K562 (cell line): ENCODE measurements around the gene CORO2A. TPM values are rescaled to one million over a fixed set of nuclear protein-coding genes. Genes with fewer than 3 reads are reported as not detected.

Experiments
- ARNT ChIP-seq, 2 experiments: fragments of 450-650 bp; IDR thresholded peaks; 2 replicates each; pipeline ENCODE4 v1.6.1; 2016; ENCODE audit warnings: mild to moderate bottlenecking in 1 of 2
- BCOR ChIP-seq: fragments of 450-650 bp; IDR thresholded peaks from 2 replicates; pipeline ENCODE4 v1.6.1; 2016
- CBX2 ChIP-seq: fragments of 200-600 bp; sonication (generic); IDR thresholded peaks from one replicate; pipeline ENCODE4 v1.6.1; 2012; ENCODE audit warnings: mild to moderate bottlenecking, low read length, inconsistent platforms; ENCODE audit not compliant: insufficient read depth, poor library complexity, severe bottlenecking
- ETS2 ChIP-seq: IDR thresholded peaks from 2 replicates; pipeline ENCODE4 v1.6.1; 2016; ENCODE audit warnings: borderline replicate concordance, missing genetic modification characterization, mild to moderate bottlenecking, moderate library complexity, missing compliant biosample characterization; ENCODE audit not compliant: poor library complexity, severe bottlenecking
- FOXK1 ChIP-seq: sonication (generic); formaldehyde crosslinking; IDR thresholded peaks from 2 replicates; pipeline ENCODE4 v1.8.0; 2022; ENCODE audit warnings: missing genetic modification reagents, mild to moderate bottlenecking, borderline replicate concordance
- GTF2A2 ChIP-seq: IDR thresholded peaks from 2 replicates; pipeline ENCODE4 v1.6.1; 2016; ENCODE audit warnings: mild to moderate bottlenecking, missing genetic modification characterization, missing compliant biosample characterization
- IRF2 ChIP-seq: sonication (generic); formaldehyde crosslinking; IDR thresholded peaks from 2 replicates; pipeline ENCODE4 v1.8.1; 2022; ENCODE audit warnings: mild to moderate bottlenecking, missing genetic modification reagents
- KDM1A ChIP-seq, 2 experiments: fragments of 450-650 bp; IDR thresholded peaks; 2 replicates each; pipeline ENCODE4 v1.6.1; 2016; ENCODE audit warnings: mild to moderate bottlenecking in 2 of 2
- MYC ChIP-seq, 2 experiments: fragments of 250-450 bp in 1 of 2; sonication (Bioruptor Pico) in 1 of 2; IDR thresholded peaks; 2 replicates each; pipeline versions ENCODE4 v1.5.1 to v1.6.1; 2012 to 2021; ENCODE audit warnings: low read depth in 2 of 2, borderline replicate concordance in 1 of 2, improper control_type of control experiment in 1 of 2, low read length in 1 of 2, mild to moderate bottlenecking in 1 of 2, moderate library complexity in 1 of 2
- NONO ChIP-seq, 2 experiments: fragments of 200-400 bp in 1 of 2; fragments of 450-650 bp in 1 of 2; formaldehyde crosslinking in 1 of 2; IDR thresholded peaks; 2 replicates each; pipeline ENCODE4 v1.6.1; 2017; ENCODE audit warnings: low read depth in 2 of 2, mild to moderate bottlenecking in 2 of 2, moderate library complexity in 2 of 2, low read length in 1 of 2
- PHF21A ChIP-seq: fragments of 450-650 bp; IDR thresholded peaks from 2 replicates; pipeline ENCODE4 v1.6.1; 2017; ENCODE audit warnings: low read depth, borderline replicate concordance
- PRMT5 ChIP-seq: sonication (generic); formaldehyde crosslinking; IDR thresholded peaks from 2 replicates; pipeline ENCODE4 v1.5.0; 2020; ENCODE audit warnings: missing genetic modification reagents
- PTBP1 ChIP-seq: fragments of 200-400 bp; formaldehyde crosslinking; IDR thresholded peaks from 2 replicates; pipeline ENCODE4 v1.6.1; 2017; ENCODE audit warnings: low read depth, low read length
- RFX5 ChIP-seq: IDR thresholded peaks from 2 replicates; pipeline ENCODE4 v1.6.1; 2011; ENCODE audit warnings: low read depth, mild to moderate bottlenecking, improper control_type of control experiment, low read length
- SMARCA5 ChIP-seq: fragments of 450-650 bp; IDR thresholded peaks from 2 replicates; pipeline ENCODE4 v1.6.1; 2016
- SUPT5H ChIP-seq: fragments of 450-650 bp; IDR thresholded peaks from 2 replicates; pipeline ENCODE4 v1.6.1; 2016
- XRCC5 ChIP-seq: fragments of 200-400 bp; formaldehyde crosslinking; IDR thresholded peaks from 2 replicates; pipeline ENCODE4 v1.6.1; 2017; ENCODE audit warnings: low read depth, mild to moderate bottlenecking, low read length
- ZBTB11 ChIP-seq, 3 experiments: fragments of 200-800 bp in 1 of 3; fragments of 250-450 bp in 1 of 3; fragments of 450-650 bp in 1 of 3; sonication (Bioruptor Pico) in 1 of 3; sonication (Bioruptor generic) in 1 of 3; formaldehyde crosslinking in 1 of 3; IDR thresholded peaks; 2 replicates each; pipeline versions ENCODE4 v1.6.1 to v1.8.0; 2016 to 2022; ENCODE audit warnings: mild to moderate bottlenecking in 2 of 3, missing genetic modification characterization in 2 of 3, missing compliant biosample characterization in 1 of 3, moderate library complexity in 1 of 3
- ZFP1 ChIP-seq: fragments of 450-650 bp; formaldehyde crosslinking; IDR thresholded peaks from 2 replicates; pipeline ENCODE4 v1.4.0; 2020; ENCODE audit warnings: mild to moderate bottlenecking, mixed read lengths
- ZNF184 ChIP-seq: sonication (generic); formaldehyde crosslinking; IDR thresholded peaks from 2 replicates; pipeline ENCODE4 v1.5.0; 2020; ENCODE audit warnings: missing genetic modification reagents
- ZNF280B ChIP-seq: fragments of 250-450 bp; sonication (Bioruptor Pico); IDR thresholded peaks from 2 replicates; pipeline ENCODE4 v1.5.1; 2021; ENCODE audit warnings: mild to moderate bottlenecking
- ZNF695 ChIP-seq: fragments of 450-650 bp; formaldehyde crosslinking; IDR thresholded peaks from 2 replicates; pipeline ENCODE4 v1.4.0; 2020; ENCODE audit warnings: mild to moderate bottlenecking, moderate library complexity
- polyA plus RNA-seq, 8 experiments: library from polyadenylated mRNA; depleted of rRNA in 4 of 8; stranded (reverse) in 5 of 8; unstranded in 3 of 8; fragments of >200 nt; fragmentation: Nextera tagmentation in 2 of 8; fragmentation: Illumina TruSeq in 1 of 8; extraction: Ambion mirVana in 2 of 8; extraction: Trizol in 1 of 8; gene quantifications; 2 replicates each; pipeline versions ENCODE4 v1.2.1 to v1.2.3, GENCODE V29; 2011 to 2014; ENCODE audit warnings: inconsistent platforms in 1 of 8, missing spikeins in 1 of 8
- total RNA-seq, 7 experiments: library from RNA; depleted of rRNA in 6 of 7; stranded (reverse); fragments of >200 nt in 6 of 7; fragmentation: Illumina TruSeq in 2 of 7; extraction: Trizol in 2 of 7; gene quantifications; 2 replicates each; pipeline versions ENCODE4 v1.2.1 to v1.2.3, GENCODE V29; 2011 to 2021; ENCODE audit warnings: low replicate concordance in 1 of 7

CORO2A gene
- total and polyA plus RNA-seq, 9 of the 15 experiments (the other 6 are each of a cell fraction or from before 2014, with no cell fraction given), result 9.5 to 26.6 (median 18.0) TPM

- TF ChIP-seq ZBTB11 (CRISPR knock-in tag; IDR thresholded peaks at IDR 0.05), result no peak
- TF ChIP-seq SUPT5H, result no peak
- TF ChIP-seq RFX5, result no peak
- TF ChIP-seq ZNF184, result no peak
- no peak for TF ChIP-seq ARNT (IDR thresholded peaks at IDR 0.05)
- peak; percentile 31; the same call in 1 of the 2 replicates for TF ChIP-seq SMARCA5
- TF ChIP-seq MYC (IDR thresholded peaks at IDR 0.05; ENCODE audit: low read depth, low read length), result no peak
- TF ChIP-seq MYC (CRISPR knock-in tag; IDR thresholded peaks at IDR 0.05; ENCODE audit: borderline replicate concordance, low read depth), result no peak
- TF ChIP-seq IRF2 (CRISPR knock-in tag), result no peak
- no peak for TF ChIP-seq NONO (IDR thresholded peaks at IDR 0.05; ENCODE audit: low read depth in 2 of 2, low read length in 1 of 2)
- no peak for TF ChIP-seq GTF2A2 (tag)
- no peak for TF ChIP-seq PHF21A
- TF ChIP-seq KDM1A (IDR thresholded peaks at IDR 0.05), result 0 out of 4 replicates have a peak, but pooled peaks of 1 of the 2 experiments have one; percentile 14
- TF ChIP-seq BCOR, result 0 out of 2 replicates have a peak, but pooled peaks have one; percentile 50
- no peak for TF ChIP-seq ZFP1 (CRISPR knock-in tag)
- TF ChIP-seq ZNF695 (CRISPR knock-in tag), result no peak
- TF ChIP-seq ETS2 (tag), result no peak
- TF ChIP-seq FOXK1, result no peak
- TF ChIP-seq ZNF280B (CRISPR knock-in tag), result no peak
- 0 out of 2 replicates have a peak, but pooled peaks have one; percentile 45 for TF ChIP-seq PTBP1
- no peak for TF ChIP-seq CBX2
- no peak for TF ChIP-seq XRCC5
- no peak for TF ChIP-seq PRMT5 (CRISPR knock-in tag)
Measured at GRCh38 chr9:98199388-98200033, 7.1 kb upstream of the CORO2A start (continued).
